HS-27A (cell line): Measurements from ENCODE around the gene RPL10.

Source experiments
- DNase-seq: peaks from one replicate; pipeline ENCODE4 v3.0.0-alpha.2; 2012; ENCODE audit warnings: low read depth, missing footprints

Gene RPL10

GRCh38 chrX:154449618-154450017, 51.4 kb downstream of the RPL10 start:
- no peak for DNase-seq

GRCh38 chrX:154450312-154450711, 52.1 kb downstream of the RPL10 start:
- DNase-seq, result no peak
